ENCODE data around the gene ATP11B.

The ATP11B gene

DNA sequence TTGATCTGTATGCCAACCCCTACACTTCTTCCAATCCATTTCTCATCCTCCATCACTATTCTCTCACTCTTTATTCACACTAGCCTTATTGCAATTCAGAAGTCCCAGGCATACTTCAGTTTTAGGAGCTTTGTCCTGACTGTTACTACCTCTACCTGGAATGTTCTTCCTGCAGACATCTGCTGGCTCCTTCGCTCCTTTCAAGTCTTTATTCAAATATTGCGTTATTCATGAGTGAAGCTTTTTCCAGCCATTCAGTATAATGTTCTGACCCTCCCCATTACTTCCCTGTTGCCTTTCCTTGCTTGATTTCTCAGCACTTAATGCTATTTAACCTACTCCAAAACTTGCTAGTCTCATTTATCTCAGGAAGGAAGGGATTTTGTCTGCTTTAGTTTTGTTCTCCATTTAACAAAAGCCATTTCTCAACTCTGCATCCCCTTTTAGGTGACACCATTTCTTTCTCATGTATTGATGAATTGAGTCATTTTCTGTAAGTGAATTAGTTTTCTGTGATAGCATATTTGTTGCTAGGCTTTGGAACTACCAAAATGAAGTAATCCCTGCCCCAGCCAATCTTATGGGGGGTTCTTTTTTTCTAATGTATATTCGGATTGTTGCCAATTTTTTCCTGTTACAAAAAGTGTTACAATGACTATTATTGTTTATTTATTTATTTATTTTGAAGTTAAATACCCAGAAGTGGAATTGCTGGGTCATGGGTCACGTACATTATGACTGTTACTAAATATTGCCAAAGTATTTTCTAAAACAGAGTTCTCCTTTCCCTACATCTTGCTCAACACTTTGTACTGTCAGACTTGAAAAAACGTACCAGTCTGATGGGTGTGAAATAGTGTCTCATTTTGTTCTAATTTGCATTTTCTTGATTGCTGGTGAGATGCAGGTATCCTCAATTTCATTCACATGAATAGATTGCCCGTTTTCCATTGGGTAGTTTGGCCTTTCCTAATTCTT, 9.4 kb downstream of the ATP11B start:
- no peak overlapping the region; a peak in 2 of 22 replicates for H3K27ac ChIP-seq
- no peak overlapping the region for H3K4me3 ChIP-seq
- peaks cover 0 to 29% (median 0%) of the 10 kb centered on the region in 10 experiments; a peak in 6 of 20 replicates for H3K4me1 ChIP-seq
- H3K4me2 ChIP-seq: peak overlapping the region in 4 of 11 experiments; percentile 6 to 44 (median 12); a peak in 5 of 22 replicates
- H4K20me1 ChIP-seq: peaks cover 14 to 99% (median 63%) of the 10 kb centered on the region in 11 experiments; a peak in 18 of 22 replicates
- no peak for TF ChIP-seq Cebpa-rat (IDR thresholded peaks at IDR 0.05)
- H3K9me3 ChIP-seq (replicated peaks in 1 of 11): peaks cover 0 to 5% (median 0%) of the 10 kb centered on the region in 11 experiments; a peak in 1 of 22 replicates
- no peaks in the 10 kb centered on the region for H3K27me3 ChIP-seq
- H3K36me3 ChIP-seq: peaks cover 0 to 20% (median 5%) of the 10 kb centered on the region in 11 experiments; a peak in 8 of 22 replicates
- no peak overlapping the region for H3K9ac ChIP-seq

DNA sequence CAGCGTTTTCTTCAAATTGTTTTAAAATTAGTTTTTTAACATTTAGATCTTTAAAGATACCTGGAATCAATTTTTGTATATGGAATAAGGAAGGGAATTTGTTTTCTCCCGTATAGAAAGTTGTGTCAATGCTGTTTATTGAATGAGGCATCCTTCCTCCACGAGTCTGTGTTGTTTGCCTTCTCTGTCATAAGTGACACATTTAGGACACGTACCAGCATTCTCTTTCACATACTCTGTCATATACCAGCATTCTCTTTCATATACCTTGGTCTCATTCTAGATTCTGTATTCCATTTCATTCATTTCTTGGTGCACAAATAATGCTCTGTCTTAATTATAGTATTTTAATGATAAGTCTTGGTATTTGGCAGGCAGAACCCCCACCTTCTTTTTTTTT, 10.3 kb downstream of the ATP11B start:
- Histone ChIP-seq H3K9me3 (replicated peaks in 1 of 11) (peaks cover 0 to 5% (median 0%) of the 10 kb centered on the region in 11 experiments; a peak in 1 of 22 replicates), H3K4me2 (0 out of 22 replicates have a peak overlapping the region, but pooled peaks of 1 of the 11 experiments have one; percentile 15), H3K4me1 (peaks cover 0 to 22% (median 0%) of the 10 kb centered on the region in 10 experiments; a peak in 6 of 20 replicates), H3K9ac (no peak overlapping the region), H3K27me3 (no peaks in the 10 kb centered on the region), H3K27ac (no peak overlapping the region), H4K20me1 (peaks cover 14 to 99% (median 55%) of the 10 kb centered on the region in 11 experiments; a peak in 18 of 22 replicates), H3K4me3 (no peak overlapping the region), H3K36me3 (peaks cover 0 to 20% (median 5%) of the 10 kb centered on the region in 11 experiments; a peak in 7 of 22 replicates)
- no peak for TF ChIP-seq Cebpa-rat (IDR thresholded peaks at IDR 0.05)

GRCh38 chr3:182807061-182807460, 13.8 kb downstream of the ATP11B start:
- H3K27me3 ChIP-seq: no peaks in the 10 kb centered on the region
- H3K4me1 ChIP-seq: peaks cover 0 to 33% (median 0%) of the 10 kb centered on the region in 10 experiments; a peak in 6 of 20 replicates
- TF ChIP-seq Cebpa-rat (IDR thresholded peaks at IDR 0.05): no peak
- H3K9me3 ChIP-seq (replicated peaks in 1 of 11): peaks cover 0 to 5% (median 0%) of the 10 kb centered on the region in 11 experiments; a peak in 1 of 22 replicates
- peaks cover 12 to 100% (median 51%) of the 10 kb centered on the region in 11 experiments; a peak in 17 of 22 replicates for H4K20me1 ChIP-seq
- H3K27ac ChIP-seq: no peak overlapping the region
- no peak overlapping the region for H3K4me2 ChIP-seq
- peaks cover 0 to 17% (median 4%) of the 10 kb centered on the region in 11 experiments; a peak in 5 of 22 replicates for H3K36me3 ChIP-seq
- no peak overlapping the region for H3K9ac ChIP-seq
- H3K4me3 ChIP-seq: no peak overlapping the region

DNA sequence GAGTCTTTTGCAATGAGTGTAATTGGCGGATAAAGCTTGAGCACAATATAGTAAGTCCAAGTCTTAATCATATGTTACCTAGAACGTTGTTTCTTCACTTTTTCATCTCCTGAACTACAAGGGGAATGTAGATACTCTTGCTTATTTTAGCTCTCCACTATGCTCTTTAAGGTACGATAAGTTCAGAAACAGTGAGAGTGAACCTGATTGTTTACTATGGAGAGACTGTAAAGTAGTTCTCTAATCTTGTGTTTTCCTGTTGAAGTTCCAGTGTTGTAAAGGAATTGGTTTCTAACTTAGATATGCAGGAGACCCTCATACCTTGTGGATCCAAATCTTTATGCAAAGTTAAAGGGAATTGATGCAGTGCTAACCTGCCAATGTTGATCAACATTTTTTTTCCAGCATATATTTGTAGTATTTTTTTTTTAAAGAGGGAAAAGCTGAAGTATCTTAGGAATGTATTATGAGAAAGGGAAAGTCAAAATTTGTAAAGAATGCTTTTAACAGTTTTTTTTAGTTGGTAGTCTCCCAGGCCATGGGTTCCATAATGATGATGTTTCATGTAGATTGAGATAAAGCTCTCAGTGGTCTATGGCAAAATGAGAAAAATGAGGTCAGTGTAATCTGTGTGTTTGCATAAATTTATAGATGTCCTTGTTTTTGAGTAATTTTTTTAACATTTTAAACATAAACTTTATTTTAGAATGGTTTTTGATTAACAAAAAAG, 14.9 kb downstream of the ATP11B start:
- TF ChIP-seq Cebpa-rat (IDR thresholded peaks at IDR 0.05): no peak

DNA sequence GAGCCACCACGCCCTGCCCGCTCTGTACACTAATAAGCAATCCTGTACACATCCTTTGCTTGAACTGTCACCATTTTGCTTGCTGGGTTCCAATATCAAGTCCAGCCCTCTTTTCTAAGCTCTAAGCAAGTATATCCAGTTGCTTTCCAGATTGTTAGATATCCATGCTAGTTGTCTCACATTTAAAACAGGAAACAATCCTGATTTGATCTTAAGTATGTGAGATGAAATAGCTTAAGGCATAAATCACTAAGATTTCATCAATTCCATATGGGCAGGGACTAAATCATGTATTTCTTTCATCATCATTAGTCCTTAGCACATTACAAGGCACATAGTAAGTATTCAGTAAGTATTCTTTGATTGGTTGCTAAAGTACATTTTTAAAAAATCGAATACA, 16.2 kb downstream of the ATP11B start:
- no peak overlapping the region for H3K27ac ChIP-seq
- no peak overlapping the region for H3K4me2 ChIP-seq
- H4K20me1 ChIP-seq: peaks cover 5 to 100% (median 51%) of the 10 kb centered on the region in 11 experiments; a peak in 17 of 22 replicates
- H3K4me1 ChIP-seq: peaks cover 0 to 14% (median 0%) of the 10 kb centered on the region in 10 experiments; a peak in 4 of 20 replicates
- peaks cover 0 to 21% (median 0%) of the 10 kb centered on the region in 11 experiments; a peak in 5 of 22 replicates for H3K36me3 ChIP-seq
- no peak overlapping the region for H3K4me3 ChIP-seq
- no peaks in the 10 kb centered on the region for H3K27me3 ChIP-seq
- H3K9me3 ChIP-seq (replicated peaks in 1 of 11): peaks cover 0 to under 1% (median 0%) of the 10 kb centered on the region in 11 experiments; a peak in 1 of 22 replicates
- no peak overlapping the region for H3K9ac ChIP-seq
- TF ChIP-seq Cebpa-rat (IDR thresholded peaks at IDR 0.05): no peak

More for the DNA sequence above, 14.9 kb downstream of the ATP11B start:
- Histone ChIP-seq H3K36me3 (peaks cover 0 to 17% (median 4%) of the 10 kb centered on the region in 11 experiments; a peak in 6 of 22 replicates), H3K27me3 (no peaks in the 10 kb centered on the region), H4K20me1 (peaks cover 4 to 100% (median 43%) of the 10 kb centered on the region in 11 experiments; a peak in 17 of 22 replicates), H3K4me3 (no peak overlapping the region), H3K9ac (no peak overlapping the region), H3K27ac (no peak overlapping the region), H3K4me2 (no peak overlapping the region), H3K4me1 (peaks cover 0 to 21% (median 0%) of the 10 kb centered on the region in 10 experiments; a peak in 6 of 20 replicates), H3K9me3 (replicated peaks in 1 of 11) (peaks cover 0 to 5% (median 0%) of the 10 kb centered on the region in 11 experiments; a peak in 1 of 22 replicates)

DNA sequence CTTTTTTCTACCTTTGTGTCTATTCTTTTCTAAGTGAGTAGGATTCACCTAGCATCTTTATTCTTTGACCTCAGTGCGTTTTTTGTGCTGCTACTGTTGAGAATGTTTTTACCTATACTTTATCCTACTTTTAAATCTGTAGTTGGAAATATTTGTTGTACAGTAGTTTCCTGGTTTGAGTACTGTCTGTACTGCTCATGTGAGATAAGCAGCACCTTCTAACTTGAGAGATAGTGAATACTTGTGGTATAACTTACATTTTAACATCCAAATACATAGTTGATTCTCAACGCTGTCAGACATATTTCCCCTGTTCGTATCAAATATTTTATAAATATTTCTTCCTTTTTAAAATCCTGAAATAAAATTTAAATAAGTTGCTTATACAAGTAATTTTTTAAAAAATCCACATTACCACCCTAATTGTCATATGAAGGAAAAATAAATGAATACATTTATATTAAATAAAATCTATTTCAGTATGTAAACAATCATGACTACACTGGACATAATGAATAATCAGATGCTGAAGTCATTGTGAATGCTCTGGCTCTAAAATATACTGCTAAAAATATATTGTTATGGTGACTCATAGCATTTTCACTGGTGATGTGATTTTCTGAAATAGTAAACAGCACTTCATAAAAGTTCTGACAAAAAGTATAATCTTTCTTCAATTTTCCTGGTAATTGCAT, 17.4 kb downstream of the ATP11B start:
- H3K9ac ChIP-seq: no peak overlapping the region
- peaks cover 0 to 18% (median 0%) of the 10 kb centered on the region in 10 experiments; a peak in 4 of 20 replicates for H3K4me1 ChIP-seq
- no peak overlapping the region for H3K4me3 ChIP-seq
- peaks cover 0 to 21% (median 0%) of the 10 kb centered on the region in 11 experiments; a peak in 5 of 22 replicates for H3K36me3 ChIP-seq
- no peaks in the 10 kb centered on the region for H3K9me3 ChIP-seq (replicated peaks in 1 of 11)
- no peak for TF ChIP-seq Cebpa-rat (IDR thresholded peaks at IDR 0.05)
- H3K4me2 ChIP-seq: no peak overlapping the region; a peak in 1 of 22 replicates
- H3K27me3 ChIP-seq: no peaks in the 10 kb centered on the region
- H3K27ac ChIP-seq: no peak overlapping the region
- peaks cover 6 to 100% (median 52%) of the 10 kb centered on the region in 11 experiments; a peak in 17 of 22 replicates for H4K20me1 ChIP-seq

GRCh38 chr3:182811269-182811596, 17.9 kb downstream of the ATP11B start:
- peaks cover 6 to 100% (median 57%) of the 10 kb centered on the region in 11 experiments; a peak in 17 of 22 replicates for H4K20me1 ChIP-seq
- H3K9ac ChIP-seq: no peak overlapping the region
- H3K4me3 ChIP-seq: no peak overlapping the region
- no peaks in the 10 kb centered on the region for H3K27me3 ChIP-seq
- no peak overlapping the region; a peak in 1 of 22 replicates for H3K4me2 ChIP-seq
- H3K36me3 ChIP-seq: peaks cover 0 to 21% (median 0%) of the 10 kb centered on the region in 11 experiments; a peak in 5 of 22 replicates
- H3K27ac ChIP-seq: no peak overlapping the region
- H3K9me3 ChIP-seq (replicated peaks in 1 of 11): no peaks in the 10 kb centered on the region
- peaks cover 0 to 20% (median 0%) of the 10 kb centered on the region in 10 experiments; a peak in 4 of 20 replicates for H3K4me1 ChIP-seq
- TF ChIP-seq Cebpa-rat (IDR thresholded peaks at IDR 0.05): no peak

- no peak for TF ChIP-seq Cebpa-rat (IDR thresholded peaks at IDR 0.05)
- H3K4me1 ChIP-seq: peaks cover 0 to 20% (median 0%) of the 10 kb centered on the region in 10 experiments; a peak in 4 of 20 replicates
- H3K27ac ChIP-seq: no peak overlapping the region
- H4K20me1 ChIP-seq: peaks cover 6 to 100% (median 53%) of the 10 kb centered on the region in 11 experiments; a peak in 17 of 22 replicates
- H3K27me3 ChIP-seq: no peaks in the 10 kb centered on the region
- H3K4me2 ChIP-seq: no peak overlapping the region
- H3K9me3 ChIP-seq (replicated peaks in 1 of 11): no peaks in the 10 kb centered on the region
- peaks cover 0 to 21% (median 0%) of the 10 kb centered on the region in 11 experiments; a peak in 5 of 22 replicates for H3K36me3 ChIP-seq
- no peak overlapping the region for H3K9ac ChIP-seq
- no peak overlapping the region for H3K4me3 ChIP-seq
Measured at GRCh38 chr3:182812123-182812522, 18.8 kb downstream of the ATP11B start.
